ENCODE data around the gene ARHGEF11.
"Not testable (repeated sequence)": the region's sequence is repeated elsewhere in the genome, so short reads cannot be mapped to it uniquely, and the experiment has no call there.

Gene ARHGEF11

GRCh38 chr1:157045250-157046218, at the start of gene ARHGEF11:
ARHGEF11 (minus strand) TSS chr1:157045742; CDS start chr1:157044330, 1,412 bp downstream.
- in situ Hi-C loops (cut with HindIII; ENCODE audit: low sequenced_read_pairs), result no loop called here

GRCh38 chr1:157095091-157095490, 49.5 kb upstream of the ARHGEF11 start:
- in situ Hi-C loops (cut with HindIII; ENCODE audit: low sequenced_read_pairs), result no loop called here

- in situ Hi-C loops (cut with HindIII; ENCODE audit: low sequenced_read_pairs), result no loop called here
These were observed 47.3 kb upstream of the ARHGEF11 start for GRCh38 chr1:157092831-157093230.

GRCh38 chr1:157091668-157092273, 46.2 kb upstream of the ARHGEF11 start:
- in situ Hi-C loops (cut with HindIII; ENCODE audit: low sequenced_read_pairs), result no loop called here

GRCh38 chr1:157091186-157091585, 45.6 kb upstream of the ARHGEF11 start:
- in situ Hi-C loops (cut with HindIII; ENCODE audit: low sequenced_read_pairs), result no loop called here

- in situ Hi-C loops (cut with HindIII; ENCODE audit: low sequenced_read_pairs), result no loop called here
These were observed 45.2 kb upstream of the ARHGEF11 start for GRCh38 chr1:157090771-157091170.

- in situ Hi-C loops (cut with HindIII; ENCODE audit: low sequenced_read_pairs), result no loop called here
These were observed 44.7 kb upstream of the ARHGEF11 start for GRCh38 chr1:157090196-157090647.

GRCh38 chr1:157089789-157090188, 44.2 kb upstream of the ARHGEF11 start:
- in situ Hi-C loops (cut with HindIII; ENCODE audit: low sequenced_read_pairs), result no loop called here

- in situ Hi-C loops (cut with HindIII; ENCODE audit: low sequenced_read_pairs), result no loop called here
These were observed 43.1 kb upstream of the ARHGEF11 start for GRCh38 chr1:157088607-157089006.

- in situ Hi-C loops (cut with HindIII; ENCODE audit: low sequenced_read_pairs), result no loop called here
These were observed 41.5 kb upstream of the ARHGEF11 start for GRCh38 chr1:157087030-157087429.

GRCh38 chr1:157086299-157086698, 40.8 kb upstream of the ARHGEF11 start:
- in situ Hi-C loops (cut with HindIII; ENCODE audit: low sequenced_read_pairs), result no loop called here

- in situ Hi-C loops (cut with HindIII; ENCODE audit: low sequenced_read_pairs), result no loop called here
These were observed 39.9 kb upstream of the ARHGEF11 start for GRCh38 chr1:157085421-157085820.

- in situ Hi-C loops (cut with HindIII; ENCODE audit: low sequenced_read_pairs), result no loop called here
These were observed 39.2 kb upstream of the ARHGEF11 start for GRCh38 chr1:157084720-157085119.

GRCh38 chr1:157081707-157082106, 36.2 kb upstream of the ARHGEF11 start:
- in situ Hi-C loops (cut with HindIII; ENCODE audit: low sequenced_read_pairs), result no loop called here

GRCh38 chr1:157080714-157081113, 35.2 kb upstream of the ARHGEF11 start:
- in situ Hi-C loops (cut with HindIII; ENCODE audit: low sequenced_read_pairs), result no loop called here

- in situ Hi-C loops (cut with HindIII; ENCODE audit: low sequenced_read_pairs), result no loop called here
These were observed 31.9 kb upstream of the ARHGEF11 start for GRCh38 chr1:157077394-157077793.

GRCh38 chr1:157073944-157074685, 28.6 kb upstream of the ARHGEF11 start:
- in situ Hi-C loops (cut with HindIII; ENCODE audit: low sequenced_read_pairs), result no loop called here

GRCh38 chr1:157069601-157070000, 24.1 kb upstream of the ARHGEF11 start:
- in situ Hi-C loops (cut with HindIII; ENCODE audit: low sequenced_read_pairs), result no loop called here

- in situ Hi-C loops (cut with HindIII; ENCODE audit: low sequenced_read_pairs), result not testable (repeated sequence)
These were observed 13.7 kb upstream of the ARHGEF11 start for GRCh38 chr1:157059241-157059640.

- in situ Hi-C loops (cut with HindIII; ENCODE audit: low sequenced_read_pairs), result no loop called here
These were observed 10.7 kb upstream of the ARHGEF11 start for GRCh38 chr1:157056269-157056668.

- in situ Hi-C loops (cut with HindIII; ENCODE audit: low sequenced_read_pairs), result not testable (repeated sequence)
These were observed 10.2 kb upstream of the ARHGEF11 start for GRCh38 chr1:157055729-157056128.

Data from DLD1 (cell line).